Liver (tissue), 9 donors: Measurements from ENCODE around the gene CEMIP. TPM values are rescaled to one million over a fixed set of nuclear protein-coding genes. Genes with fewer than 3 reads are reported as not detected.

Source experiments
- DNase-seq: peaks from one replicate; pipeline ENCODE4 v3.0.0-alpha.2; 2017; ENCODE audit warnings: low spot score
- H3K27ac ChIP-seq, 2 donors: one replicate each; pipeline ENCODE4 v1.7.0; 2013; ENCODE audit warnings: inconsistent platforms in 2 of 2, low read length in 2 of 2, control low read depth in 1 of 2, low read depth in 1 of 2, mild to moderate bottlenecking in 1 of 2
- H3K27me3 ChIP-seq, 4 donors: one replicate each; pipeline versions ENCODE4 v1.6.1 to v1.7.0; 2013; ENCODE audit warnings: low read length in 3 of 4, inconsistent platforms in 1 of 4, mild to moderate bottlenecking in 1 of 4, moderate library complexity in 1 of 4; ENCODE audit not compliant: control insufficient read depth in 4 of 4, insufficient read depth in 4 of 4
- H3K36me3 ChIP-seq, 4 donors: one replicate each; pipeline versions ENCODE4 v1.6.1 to v1.7.0; 2013; ENCODE audit warnings: low read length in 3 of 4, mild to moderate bottlenecking in 3 of 4, low read depth in 1 of 4, moderate library complexity in 1 of 4; ENCODE audit not compliant: control insufficient read depth in 4 of 4, insufficient read depth in 3 of 4
- H3K4me1 ChIP-seq, 4 donors: one replicate each; pipeline versions ENCODE4 v1.6.1 to v1.7.0; 2013; ENCODE audit warnings: low read length in 3 of 4, mild to moderate bottlenecking in 3 of 4, moderate library complexity in 1 of 4; ENCODE audit not compliant: control insufficient read depth in 4 of 4, insufficient read depth in 4 of 4
- H3K4me3 ChIP-seq, 3 donors: one replicate each; pipeline versions ENCODE4 v1.6.1 to v1.7.0; 2013; ENCODE audit warnings: low read length in 3 of 3, control low read depth in 1 of 3, low read depth in 1 of 3, mild to moderate bottlenecking in 1 of 3
- H3K9ac ChIP-seq, 2 donors: one replicate each; pipeline ENCODE4 v1.7.0; 2013; ENCODE audit warnings: low read length in 2 of 2, mild to moderate bottlenecking in 2 of 2, moderate library complexity in 2 of 2, control low read depth in 1 of 2, low read depth in 1 of 2
- H3K9me3 ChIP-seq, 4 donors: one replicate each; pipeline versions ENCODE4 v1.6.1 to v1.7.0; 2013; ENCODE audit warnings: low read length in 3 of 4; ENCODE audit not compliant: control insufficient read depth in 4 of 4
- ATF3 ChIP-seq: IDR thresholded peaks from 2 replicates; pipeline ENCODE4 v1.6.1; 2016; ENCODE audit warnings: antibody characterized with exemption
- EGR1 ChIP-seq, 2 donors: IDR thresholded peaks; 2 replicates each; pipeline ENCODE4 v1.6.1; 2016 to 2018; ENCODE audit warnings: antibody characterized with exemption in 2 of 2, low read depth in 2 of 2
- FOXA1 ChIP-seq: IDR thresholded peaks from 2 replicates; pipeline ENCODE4 v1.6.1; 2016; ENCODE audit warnings: antibody characterized with exemption
- FOXA2 ChIP-seq: IDR thresholded peaks from 2 replicates; pipeline ENCODE4 v1.6.1; 2016; ENCODE audit warnings: antibody characterized with exemption
- HNF4A ChIP-seq, 2 donors: conservative IDR thresholded peaks; 2 replicates each; pipeline ENCODE4 v1.6.1; 2016; ENCODE audit warnings: antibody characterized with exemption in 2 of 2, mild to moderate bottlenecking in 2 of 2
- HNF4G ChIP-seq: IDR thresholded peaks from 2 replicates; pipeline ENCODE4 v1.6.1; 2016; ENCODE audit warnings: antibody characterized with exemption
- JUND ChIP-seq, 2 donors: IDR thresholded peaks; 2 replicates each; pipeline ENCODE4 v1.6.1; 2016; ENCODE audit warnings: antibody characterized with exemption in 2 of 2
- MAX ChIP-seq: IDR thresholded peaks from 2 replicates; pipeline ENCODE4 v1.6.1; 2016; ENCODE audit warnings: antibody characterized with exemption
- NR2F2 ChIP-seq: IDR thresholded peaks from 2 replicates; pipeline ENCODE4 v1.6.1; 2016; ENCODE audit warnings: antibody characterized with exemption
- RAD21 ChIP-seq, 2 donors: IDR thresholded peaks; 2 replicates each; pipeline ENCODE4 v1.6.1; 2016; ENCODE audit warnings: antibody characterized with exemption in 2 of 2, mild to moderate bottlenecking in 2 of 2
- REST ChIP-seq: IDR thresholded peaks from 2 replicates; pipeline ENCODE4 v1.6.1; 2016; ENCODE audit warnings: antibody characterized with exemption, mild to moderate bottlenecking
- RXRA ChIP-seq, 2 donors: IDR thresholded peaks; 2 replicates each; pipeline ENCODE4 v1.6.1; 2017 to 2018; ENCODE audit warnings: antibody characterized with exemption in 2 of 2, mild to moderate bottlenecking in 1 of 2
- SP1 ChIP-seq: IDR thresholded peaks from 2 replicates; pipeline ENCODE4 v1.6.1; 2018; ENCODE audit warnings: antibody characterized with exemption, mild to moderate bottlenecking
- TAF1 ChIP-seq: conservative IDR thresholded peaks from 2 replicates; pipeline ENCODE4 v1.6.1; 2016; ENCODE audit warnings: antibody characterized with exemption, mild to moderate bottlenecking
- WGBS: extraction: QIAGEN DNeasy Blood & Tissue Kit; methylation state at CpG from one replicate; pipeline ENCODE4 v1.1.7; 2013; 5-methylcytosine and 5-hydroxymethylcytosine counted together
- polyA plus RNA-seq, 2 donors: library from polyadenylated mRNA; stranded (reverse) in 1 of 2; unstranded in 1 of 2; fragments of 200-250 nt in 1 of 2; fragments of >200 nt in 1 of 2; fragmentation: Nextera tagmentation in 1 of 2; extraction: Ambion mirVana in 1 of 2; gene quantifications; one replicate each; pipeline versions ENCODE4 v1.2.1 to v1.2.3, GENCODE V29; 2013 to 2015
- total RNA-seq, 2 donors: library from RNA; depleted of rRNA; stranded (reverse); fragments of >200 nt; gene quantifications; one replicate each; pipeline ENCODE4 v1.2.3, GENCODE V29; 2014
- TF ChIP-seq, protein P1 (sequence below): IDR thresholded peaks from 2 replicates; pipeline ENCODE4 v1.6.1; 2016; ENCODE audit warnings: antibody characterized with exemption
- TF ChIP-seq, protein P2 (sequence below): fragments of 150-350 bp; IDR thresholded peaks from 2 replicates; pipeline ENCODE4 v1.5.1; 2017; ENCODE audit warnings: improper control_type of control experiment, low read depth, low read length; ENCODE audit not compliant: missing input control
- donor health status: healthy.
- donor health status: healthy.
- donor health status: healthy.
- donor health status: healthy.
- donor health status: healthy.

Gene CEMIP
- total and polyA plus RNA-seq, 4 donors: under 0.01 to 0.89 (median 0.21) TPM

DNA sequence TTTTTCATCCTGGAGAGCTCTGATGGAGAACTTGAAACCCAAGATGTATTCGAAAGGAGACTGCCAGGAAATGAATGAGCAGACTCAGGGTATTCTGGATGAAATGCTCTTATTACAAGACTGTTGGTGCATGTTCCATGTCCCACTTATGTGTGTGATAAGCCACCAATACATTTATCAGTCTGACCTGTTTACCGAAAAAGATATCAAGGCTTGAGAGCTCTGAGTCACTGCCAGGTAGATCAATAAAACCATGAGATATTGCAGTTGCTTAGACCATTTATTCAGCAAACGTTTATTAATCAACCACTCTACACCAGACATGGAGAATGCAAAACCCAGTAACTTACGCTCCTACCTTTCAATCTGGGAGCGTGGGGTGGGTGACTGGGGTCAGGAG, 17.2 kb downstream of the CEMIP start (continued):
- TF ChIP-seq FOXA1 (no peak), SP1 (no peak)

GRCh38 chr15:80798911-80799310, 19.7 kb downstream of the CEMIP start:
- Histone ChIP-seq H3K27ac (no peak overlapping the region), H3K9me3 (no peaks in the 10 kb centered on the region), H3K9ac (no peak overlapping the region), H3K4me1 (no peaks in the 10 kb centered on the region), H3K4me3 (no peak overlapping the region), H3K27me3 (peaks cover 0 to 3% (median 1%) of the 10 kb centered on the region in 4 donors), H3K36me3 (no peaks in the 10 kb centered on the region)
- no peak for DNase-seq
- WGBS: 93% methylated on average over 3 of the region's 3 CpGs
- TF ChIP-seq, protein P1, sequence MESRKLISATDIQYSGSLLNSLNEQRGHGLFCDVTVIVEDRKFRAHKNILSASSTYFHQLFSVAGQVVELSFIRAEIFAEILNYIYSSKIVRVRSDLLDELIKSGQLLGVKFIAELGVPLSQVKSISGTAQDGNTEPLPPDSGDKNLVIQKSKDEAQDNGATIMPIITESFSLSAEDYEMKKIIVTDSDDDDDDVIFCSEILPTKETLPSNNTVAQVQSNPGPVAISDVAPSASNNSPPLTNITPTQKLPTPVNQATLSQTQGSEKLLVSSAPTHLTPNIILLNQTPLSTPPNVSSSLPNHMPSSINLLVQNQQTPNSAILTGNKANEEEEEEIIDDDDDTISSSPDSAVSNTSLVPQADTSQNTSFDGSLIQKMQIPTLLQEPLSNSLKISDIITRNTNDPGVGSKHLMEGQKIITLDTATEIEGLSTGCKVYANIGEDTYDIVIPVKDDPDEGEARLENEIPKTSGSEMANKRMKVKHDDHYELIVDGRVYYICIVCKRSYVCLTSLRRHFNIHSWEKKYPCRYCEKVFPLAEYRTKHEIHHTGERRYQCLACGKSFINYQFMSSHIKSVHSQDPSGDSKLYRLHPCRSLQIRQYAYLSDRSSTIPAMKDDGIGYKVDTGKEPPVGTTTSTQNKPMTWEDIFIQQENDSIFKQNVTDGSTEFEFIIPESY: no peak
- TF ChIP-seq REST (no peak), MAX (no peak)

DNA sequence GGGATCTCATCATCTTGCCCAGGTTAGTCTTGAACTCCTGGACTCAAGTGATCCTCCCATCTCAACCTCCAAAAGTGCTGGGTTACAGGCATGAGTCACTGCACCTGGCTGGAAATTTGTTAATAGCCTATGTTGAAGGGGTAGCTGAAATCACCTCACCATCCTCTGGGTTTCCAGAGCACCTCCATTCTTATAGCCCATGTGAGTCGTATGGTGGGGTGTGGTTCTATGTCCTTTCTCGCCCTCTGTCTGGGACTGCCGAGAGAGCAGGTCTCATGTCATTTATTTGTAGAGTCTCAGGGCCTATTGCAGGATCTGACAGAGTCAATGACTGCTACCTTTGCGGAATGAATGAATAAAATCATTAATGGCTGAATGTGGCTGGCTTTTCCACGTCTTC, 20.9 kb downstream of the CEMIP start:
- Histone ChIP-seq H3K9me3 (no peaks in the 10 kb centered on the region), H3K36me3 (no peaks in the 10 kb centered on the region), H3K27me3 (peaks cover 0 to 3% (median 1%) of the 10 kb centered on the region in 4 donors), H3K27ac (no peak overlapping the region), H3K4me3 (no peak overlapping the region), H3K4me1 (no peaks in the 10 kb centered on the region), H3K9ac (no peak overlapping the region)
- 71% methylated on average over 5 of the region's 5 CpGs for WGBS
- DNase-seq: no peak
- no peak for TF ChIP-seq MAX
- TF ChIP-seq NR2F2: no peak
- no peak for TF ChIP-seq RAD21 (IDR thresholded peaks at IDR 0.05)
- TF ChIP-seq SP1: no peak
- no peak for TF ChIP-seq ATF3
- TF ChIP-seq FOXA2: no peak
- TF ChIP-seq JUND (IDR thresholded peaks at IDR 0.05): no peak
- TF ChIP-seq, protein P2, sequence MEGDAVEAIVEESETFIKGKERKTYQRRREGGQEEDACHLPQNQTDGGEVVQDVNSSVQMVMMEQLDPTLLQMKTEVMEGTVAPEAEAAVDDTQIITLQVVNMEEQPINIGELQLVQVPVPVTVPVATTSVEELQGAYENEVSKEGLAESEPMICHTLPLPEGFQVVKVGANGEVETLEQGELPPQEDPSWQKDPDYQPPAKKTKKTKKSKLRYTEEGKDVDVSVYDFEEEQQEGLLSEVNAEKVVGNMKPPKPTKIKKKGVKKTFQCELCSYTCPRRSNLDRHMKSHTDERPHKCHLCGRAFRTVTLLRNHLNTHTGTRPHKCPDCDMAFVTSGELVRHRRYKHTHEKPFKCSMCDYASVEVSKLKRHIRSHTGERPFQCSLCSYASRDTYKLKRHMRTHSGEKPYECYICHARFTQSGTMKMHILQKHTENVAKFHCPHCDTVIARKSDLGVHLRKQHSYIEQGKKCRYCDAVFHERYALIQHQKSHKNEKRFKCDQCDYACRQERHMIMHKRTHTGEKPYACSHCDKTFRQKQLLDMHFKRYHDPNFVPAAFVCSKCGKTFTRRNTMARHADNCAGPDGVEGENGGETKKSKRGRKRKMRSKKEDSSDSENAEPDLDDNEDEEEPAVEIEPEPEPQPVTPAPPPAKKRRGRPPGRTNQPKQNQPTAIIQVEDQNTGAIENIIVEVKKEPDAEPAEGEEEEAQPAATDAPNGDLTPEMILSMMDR: no peak
- no peak for TF ChIP-seq EGR1 (IDR thresholded peaks at IDR 0.05; ENCODE audit: low read depth in 2 of 2)
- no peak for TF ChIP-seq HNF4G
- TF ChIP-seq, protein P1: no peak
- TF ChIP-seq FOXA1: no peak
- no peak for TF ChIP-seq REST
- TF ChIP-seq RXRA (IDR thresholded peaks at IDR 0.05): no peak
- TF ChIP-seq TAF1: no peak
- no peak for TF ChIP-seq HNF4A (conservative IDR thresholded peaks at IDR 0.05)
